ENCODE results near the gene BPIFB1. TPM values are rescaled to one million over a fixed set of nuclear protein-coding genes. Genes with fewer than 3 reads are reported as not detected.

Gene BPIFB1
- total and polyA plus RNA-seq, 2 experiments from 2014 or later = 0.10 to 0.85 TPM

GRCh38 chr20:33333616-33334015 is 50.6 kb downstream of the BPIFB1 start:
- H3K4me3 ChIP-seq = no peak overlapping the region
- no peak for DNase-seq (ENCODE audit: low spot score)
- H3K36me3 ChIP-seq (replicated peaks; ENCODE audit: insufficient read depth, low read depth) = no peaks in the 10 kb centered on the region
- H2AFZ ChIP-seq = no peak overlapping the region
- peaks cover 6% of the 10 kb centered on the region for H3K27me3 ChIP-seq
- no peaks in the 10 kb centered on the region for H4K20me1 ChIP-seq (ENCODE audit: insufficient read depth, poor library complexity, severe bottlenecking)
- WGBS (ENCODE audit: low lambda C conversion rate, missing lambda C conversion rate) = 83% methylated on average over 7 of the region's 7 CpGs
- H3K79me2 ChIP-seq = no peaks in the 10 kb centered on the region
- H3K4me2 ChIP-seq = no peak overlapping the region
- H3K9me2 ChIP-seq (replicated peaks; ENCODE audit: insufficient read depth) = no peaks in the 10 kb centered on the region
- H3K4me1 ChIP-seq (ENCODE audit: insufficient read depth) = no peaks in the 10 kb centered on the region
- H3K27ac ChIP-seq = no peak overlapping the region
- no peaks in the 10 kb centered on the region for H3K9me3 ChIP-seq (ENCODE audit: low read depth)
- TF ChIP-seq CTCF (IDR thresholded peaks at IDR 0.05; ENCODE audit: poor library complexity) (no peak), EZH2phosphoT487 (IDR thresholded peaks at IDR 0.05; ENCODE audit: low read depth, severe bottlenecking, unreplicated experiment) (no peak), EZH2 (IDR thresholded peaks at IDR 0.05; ENCODE audit: borderline replicate concordance) (no peak)

- 63% methylated on average over 3 of the region's 3 CpGs for WGBS (ENCODE audit: low lambda C conversion rate, missing lambda C conversion rate)
- Histone ChIP-seq H3K4me2 (no peak overlapping the region), H3K9me2 (replicated peaks; ENCODE audit: insufficient read depth) (no peaks in the 10 kb centered on the region), H3K36me3 (replicated peaks; ENCODE audit: insufficient read depth, low read depth) (no peaks in the 10 kb centered on the region), H4K20me1 (ENCODE audit: insufficient read depth, poor library complexity, severe bottlenecking) (no peaks in the 10 kb centered on the region), H3K4me3 (no peak overlapping the region), H3K9me3 (ENCODE audit: low read depth) (no peaks in the 10 kb centered on the region), H3K4me1 (ENCODE audit: insufficient read depth) (no peaks in the 10 kb centered on the region), H3K27me3 (peaks cover 6% of the 10 kb centered on the region), H3K79me2 (no peaks in the 10 kb centered on the region), H2AFZ (no peak overlapping the region), H3K27ac (no peak overlapping the region)
- TF ChIP-seq CTCF (IDR thresholded peaks at IDR 0.05; ENCODE audit: poor library complexity) = no peak
- no peak for TF ChIP-seq EZH2phosphoT487 (IDR thresholded peaks at IDR 0.05; ENCODE audit: low read depth, severe bottlenecking, unreplicated experiment)
- no peak for TF ChIP-seq EZH2 (IDR thresholded peaks at IDR 0.05; ENCODE audit: borderline replicate concordance)
- no peak for DNase-seq (ENCODE audit: low spot score)
Measured at GRCh38 chr20:33334111-33334510, 51.1 kb downstream of the BPIFB1 start.

GRCh38 chr20:33336375-33336774 is 53.4 kb downstream of the BPIFB1 start:
- Histone ChIP-seq H3K4me3 (no peak overlapping the region), H3K9me3 (ENCODE audit: low read depth) (no peaks in the 10 kb centered on the region), H3K27me3 (no peaks in the 10 kb centered on the region), H3K9me2 (replicated peaks; ENCODE audit: insufficient read depth) (no peaks in the 10 kb centered on the region), H2AFZ (no peak overlapping the region), H3K79me2 (no peaks in the 10 kb centered on the region), H3K4me1 (ENCODE audit: insufficient read depth) (no peaks in the 10 kb centered on the region), H4K20me1 (ENCODE audit: insufficient read depth, poor library complexity, severe bottlenecking) (no peaks in the 10 kb centered on the region), H3K4me2 (no peak overlapping the region), H3K36me3 (replicated peaks; ENCODE audit: insufficient read depth, low read depth) (no peaks in the 10 kb centered on the region), H3K27ac (no peak overlapping the region)
- DNase-seq (ENCODE audit: low spot score) = no peak
- WGBS (ENCODE audit: low lambda C conversion rate, missing lambda C conversion rate) = 95% methylated on average over 3 of the region's 3 CpGs
- no peak for TF ChIP-seq CTCF (IDR thresholded peaks at IDR 0.05; ENCODE audit: poor library complexity)
- no peak for TF ChIP-seq EZH2 (IDR thresholded peaks at IDR 0.05; ENCODE audit: borderline replicate concordance)
- TF ChIP-seq EZH2phosphoT487 (IDR thresholded peaks at IDR 0.05; ENCODE audit: low read depth, severe bottlenecking, unreplicated experiment) = no peak

- Histone ChIP-seq H3K27me3 (no peaks in the 10 kb centered on the region), H3K4me1 (ENCODE audit: insufficient read depth) (no peaks in the 10 kb centered on the region), H3K27ac (no peak overlapping the region), H3K79me2 (no peaks in the 10 kb centered on the region), H4K20me1 (ENCODE audit: insufficient read depth, poor library complexity, severe bottlenecking) (no peaks in the 10 kb centered on the region), H3K4me2 (no peak overlapping the region), H3K9me2 (replicated peaks; ENCODE audit: insufficient read depth) (no peaks in the 10 kb centered on the region), H2AFZ (no peak overlapping the region), H3K4me3 (no peak overlapping the region), H3K9me3 (ENCODE audit: low read depth) (no peaks in the 10 kb centered on the region), H3K36me3 (replicated peaks; ENCODE audit: insufficient read depth, low read depth) (no peaks in the 10 kb centered on the region)
- WGBS (ENCODE audit: low lambda C conversion rate, missing lambda C conversion rate) = 85% methylated on average over 8 of the region's 8 CpGs
- DNase-seq (ENCODE audit: low spot score) = no peak
- TF ChIP-seq EZH2 (IDR thresholded peaks at IDR 0.05; ENCODE audit: borderline replicate concordance) = no peak
- no peak for TF ChIP-seq CTCF (IDR thresholded peaks at IDR 0.05; ENCODE audit: poor library complexity)
- no peak for TF ChIP-seq EZH2phosphoT487 (IDR thresholded peaks at IDR 0.05; ENCODE audit: low read depth, severe bottlenecking, unreplicated experiment)
Measured at GRCh38 chr20:33337119-33337518, 54.1 kb downstream of the BPIFB1 start.
